ENCODE data around the gene MLX. TPM values are rescaled to one million over a fixed set of nuclear protein-coding genes. Genes with fewer than 3 reads are reported as not detected.
"Not testable (repeated sequence)": the region's sequence is repeated elsewhere in the genome, so short reads cannot be mapped to it uniquely, and the experiment has no call there.

Gene MLX
- total RNA-seq, 1 donor from 2014 or later: 45.9 TPM

DNA sequence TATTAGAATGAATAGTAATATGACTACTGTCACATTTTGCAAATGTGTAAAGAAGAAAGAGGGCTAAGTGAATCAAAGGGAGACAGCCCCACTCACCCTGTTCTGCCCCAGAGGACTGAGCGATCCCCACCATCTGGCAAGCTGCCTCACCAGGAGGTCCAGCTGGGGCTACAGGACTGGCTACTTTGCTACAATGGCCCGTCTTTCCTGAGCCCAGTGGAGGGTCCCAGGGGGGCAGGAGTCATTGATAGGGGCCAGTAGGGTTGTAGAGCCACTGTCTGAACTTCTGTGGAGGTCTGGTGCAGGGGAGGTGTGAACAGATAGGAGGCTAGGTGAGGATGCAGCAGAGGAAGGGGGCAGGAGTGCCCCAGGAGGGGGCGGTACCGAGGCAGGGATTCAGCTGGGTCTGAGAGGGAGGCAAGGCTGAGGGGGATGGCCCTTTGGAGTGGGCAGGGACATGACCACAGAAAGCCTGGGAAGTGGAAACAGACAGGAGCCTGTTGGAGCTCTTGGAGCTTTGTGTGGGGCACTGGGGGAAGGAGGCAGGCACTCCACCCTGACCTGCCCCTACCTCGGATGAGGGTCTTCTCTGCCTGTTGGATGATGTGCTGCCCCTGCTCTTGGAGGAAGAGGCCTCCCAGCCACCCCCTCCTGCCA lies 10.8 kb upstream of the MLX start:
- peak overlapping the region; percentile 92 for H3K4me3 Mint-ChIP-seq (ENCODE audit: unreplicated experiment)
- peak; percentile 57 for DNase-seq (ENCODE audit: low spot score)
- not testable (repeated sequence) for H3K9me3 Mint-ChIP-seq (ENCODE audit: unreplicated experiment); H3K27ac Mint-ChIP-seq (ENCODE audit: unreplicated experiment); H3K36me3 Mint-ChIP-seq (ENCODE audit: low read depth, unreplicated experiment); H3K27me3 Mint-ChIP-seq (ENCODE audit: unreplicated experiment)
- peaks cover 17% of the 10 kb centered on the region for H3K4me1 Mint-ChIP-seq (ENCODE audit: unreplicated experiment)
- TF ChIP-seq, protein P1, sequence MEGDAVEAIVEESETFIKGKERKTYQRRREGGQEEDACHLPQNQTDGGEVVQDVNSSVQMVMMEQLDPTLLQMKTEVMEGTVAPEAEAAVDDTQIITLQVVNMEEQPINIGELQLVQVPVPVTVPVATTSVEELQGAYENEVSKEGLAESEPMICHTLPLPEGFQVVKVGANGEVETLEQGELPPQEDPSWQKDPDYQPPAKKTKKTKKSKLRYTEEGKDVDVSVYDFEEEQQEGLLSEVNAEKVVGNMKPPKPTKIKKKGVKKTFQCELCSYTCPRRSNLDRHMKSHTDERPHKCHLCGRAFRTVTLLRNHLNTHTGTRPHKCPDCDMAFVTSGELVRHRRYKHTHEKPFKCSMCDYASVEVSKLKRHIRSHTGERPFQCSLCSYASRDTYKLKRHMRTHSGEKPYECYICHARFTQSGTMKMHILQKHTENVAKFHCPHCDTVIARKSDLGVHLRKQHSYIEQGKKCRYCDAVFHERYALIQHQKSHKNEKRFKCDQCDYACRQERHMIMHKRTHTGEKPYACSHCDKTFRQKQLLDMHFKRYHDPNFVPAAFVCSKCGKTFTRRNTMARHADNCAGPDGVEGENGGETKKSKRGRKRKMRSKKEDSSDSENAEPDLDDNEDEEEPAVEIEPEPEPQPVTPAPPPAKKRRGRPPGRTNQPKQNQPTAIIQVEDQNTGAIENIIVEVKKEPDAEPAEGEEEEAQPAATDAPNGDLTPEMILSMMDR (IDR thresholded peaks at IDR 0.05; ENCODE audit: unreplicated experiment): peak; percentile 33

- TF ChIP-seq, protein P1 (IDR thresholded peaks at IDR 0.05; ENCODE audit: unreplicated experiment): no peak
- peaks cover 36% of the 10 kb centered on the region for H3K4me1 Mint-ChIP-seq (ENCODE audit: unreplicated experiment)
- no peaks in the 10 kb centered on the region for H3K9me3 Mint-ChIP-seq (ENCODE audit: unreplicated experiment)
- no peak for DNase-seq (ENCODE audit: low spot score)
- H3K27me3 Mint-ChIP-seq (ENCODE audit: unreplicated experiment): peaks cover 12% of the 10 kb centered on the region
- no peak overlapping the region for H3K4me3 Mint-ChIP-seq (ENCODE audit: unreplicated experiment)
- H3K36me3 Mint-ChIP-seq (ENCODE audit: low read depth, unreplicated experiment): no peaks in the 10 kb centered on the region
- H3K27ac Mint-ChIP-seq (ENCODE audit: unreplicated experiment): peak overlapping the region; percentile 55
Measured at GRCh38 chr17:42559075-42559474, 7.8 kb upstream of the MLX start.

DNA sequence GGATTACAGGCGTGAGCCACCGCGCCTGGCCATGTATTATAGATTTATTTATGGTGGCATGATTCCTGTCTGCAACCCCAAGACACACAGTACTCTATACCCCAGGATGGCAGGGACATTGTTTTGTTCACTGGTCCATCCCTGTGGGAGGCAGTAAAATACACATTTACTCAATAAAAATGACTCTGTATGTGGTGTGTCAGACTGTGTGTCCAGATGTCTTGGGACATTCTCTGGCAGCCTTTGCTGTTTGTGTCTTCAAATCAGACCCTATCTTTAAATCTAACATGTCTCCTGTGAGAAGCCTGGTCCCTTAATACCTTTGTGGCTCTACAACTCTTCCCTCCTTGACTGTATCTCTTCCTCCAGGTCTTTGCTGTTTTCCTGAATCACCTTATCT lies 6.7 kb upstream of the MLX start:
- peaks cover 11% of the 10 kb centered on the region for H3K27me3 Mint-ChIP-seq (ENCODE audit: unreplicated experiment)

GRCh38 chr17:42561897-42562387 lies 5.0 kb upstream of the MLX start, which contains the start of gene COASY:
Gene COASY (plus strand): TSS chr17:42562148. CDS start chr17:42562623, 475 bp downstream.
- TF ChIP-seq, protein P1 (IDR thresholded peaks at IDR 0.05; ENCODE audit: unreplicated experiment): no peak
- no peaks in the 10 kb centered on the region for H3K9me3 Mint-ChIP-seq (ENCODE audit: unreplicated experiment)
- H3K27ac Mint-ChIP-seq (ENCODE audit: unreplicated experiment): peak within 1 kb of the TSS; percentile 94
- peak within 1 kb of the TSS; percentile 95 for H3K4me3 Mint-ChIP-seq (ENCODE audit: unreplicated experiment)
- peak; percentile 93 for DNase-seq (ENCODE audit: low spot score)
- H3K36me3 Mint-ChIP-seq (ENCODE audit: low read depth, unreplicated experiment): peaks cover 4% of the 10 kb centered on the region
- peaks cover 29% of the 10 kb centered on the region for H3K4me1 Mint-ChIP-seq (ENCODE audit: unreplicated experiment)
- H3K27me3 Mint-ChIP-seq (ENCODE audit: unreplicated experiment): peaks cover 11% of the 10 kb centered on the region

More for the DNA sequence above, 6.7 kb upstream of the MLX start:
- H3K36me3 Mint-ChIP-seq (ENCODE audit: low read depth, unreplicated experiment): no peaks in the 10 kb centered on the region
- no peak for DNase-seq (ENCODE audit: low spot score)
- H3K27ac Mint-ChIP-seq (ENCODE audit: unreplicated experiment): peak overlapping the region; percentile 49
- TF ChIP-seq, protein P1 (IDR thresholded peaks at IDR 0.05; ENCODE audit: unreplicated experiment): no peak
- H3K4me1 Mint-ChIP-seq (ENCODE audit: unreplicated experiment): peaks cover 33% of the 10 kb centered on the region
- no peaks in the 10 kb centered on the region for H3K9me3 Mint-ChIP-seq (ENCODE audit: unreplicated experiment)
- H3K4me3 Mint-ChIP-seq (ENCODE audit: unreplicated experiment): peak overlapping the region; percentile 83

Data from endothelial cell (in vitro differentiated cells).